NCI-H2227 (cell line): ENCODE measurements around the gene SMIM15.

Experiments
- DNase-seq: peaks from one replicate; lab custom pipeline; 2025; ENCODE audit not compliant: unreplicated experiment; lab: John Stamatoyannopoulos, UW

The SMIM15 gene

GRCh38 chr5:61160497-61160896, 1.8 kb downstream of the SMIM15 start:
- no peak for DNase-seq

- no peak for DNase-seq
Observed at GRCh38 chr5:61159836-61160235, 2.4 kb downstream of the SMIM15 start.

- no peak for DNase-seq
Observed at GRCh38 chr5:61159070-61159469, 3.2 kb downstream of the SMIM15 start.

GRCh38 chr5:61151893-61152292, 10.4 kb downstream of the SMIM15 start:
- DNase-seq, result no peak

GRCh38 chr5:61148515-61148914, 13.8 kb downstream of the SMIM15 start:
- no peak for DNase-seq

- no peak for DNase-seq
Observed at GRCh38 chr5:61142811-61143210, 19.5 kb downstream of the SMIM15 start.

- no peak for DNase-seq
Observed at GRCh38 chr5:61142391-61142790, 19.9 kb downstream of the SMIM15 start.

- no peak for DNase-seq
Observed at GRCh38 chr5:61141801-61142200, 20.5 kb downstream of the SMIM15 start.

GRCh38 chr5:61139931-61140330, 22.3 kb downstream of the SMIM15 start:
- no peak for DNase-seq

- DNase-seq, result no peak
Observed at GRCh38 chr5:61139094-61139873, 23.0 kb downstream of the SMIM15 start.

- no peak for DNase-seq
Observed at GRCh38 chr5:61137835-61138234, 24.4 kb downstream of the SMIM15 start.

GRCh38 chr5:61132559-61132958, 29.7 kb downstream of the SMIM15 start:
- no peak for DNase-seq

GRCh38 chr5:61130289-61130688, 32.0 kb downstream of the SMIM15 start:
- DNase-seq, result no peak

- no peak for DNase-seq
Observed at GRCh38 chr5:61123145-61123544, 39.1 kb downstream of the SMIM15 start.

GRCh38 chr5:61120534-61120933, 41.7 kb downstream of the SMIM15 start:
- DNase-seq, result no peak

GRCh38 chr5:61119066-61119465, 43.2 kb downstream of the SMIM15 start:
- DNase-seq, result no peak

GRCh38 chr5:61115968-61116367, 46.3 kb downstream of the SMIM15 start:
- no peak for DNase-seq

GRCh38 chr5:61114441-61114840, 47.8 kb downstream of the SMIM15 start:
- no peak for DNase-seq
